Neural progenitor cell (in vitro differentiated cells): ENCODE results near the gene MVB12B. TPM values are rescaled to one million over a fixed set of nuclear protein-coding genes. Genes with fewer than 3 reads are reported as not detected.

Source experiments
- DNase-seq: peaks from one replicate; pipeline ENCODE4 v3.0.0-alpha.2; 2016; ENCODE audit warnings: low spot score
- H2AFZ ChIP-seq: fragments of 200-600 bp; sonication (generic); replicated peaks from 2 replicates; pipeline ENCODE4 v1.6.1; 2016; ENCODE audit warnings: antibody characterized with exemption
- H3F3A ChIP-seq: fragments of 200-600 bp; sonication (generic); 2 replicates; pipeline ENCODE4 v1.6.1; 2016; ENCODE audit warnings: antibody characterized with exemption, low read depth
- H3K27ac ChIP-seq: fragments of 200-600 bp; sonication (generic); 2 replicates; pipeline ENCODE4 v1.5.1; 2016; ENCODE audit warnings: mild to moderate bottlenecking
- H3K27me3 ChIP-seq: fragments of 200-600 bp; sonication (generic); 2 replicates; pipeline ENCODE4 v1.6.1; 2016; ENCODE audit warnings: mild to moderate bottlenecking, moderate library complexity
- H3K36me3 ChIP-seq: fragments of 200-600 bp; sonication (generic); 2 replicates; pipeline ENCODE4 v1.5.1; 2016
- H3K4me1 ChIP-seq: fragments of 200-600 bp; sonication (generic); 2 replicates; pipeline ENCODE4 v1.6.1; 2016; ENCODE audit warnings: mixed run types
- H3K4me2 ChIP-seq: fragments of 200-600 bp; sonication (generic); 2 replicates; pipeline ENCODE4 v1.6.1; 2016
- H3K4me3 ChIP-seq: fragments of 200-600 bp; sonication (generic); 2 replicates; pipeline ENCODE4 v1.5.1; 2016
- H3K79me2 ChIP-seq: fragments of 200-600 bp; sonication (generic); 2 replicates; pipeline ENCODE4 v1.6.1; 2016; ENCODE audit warnings: low read depth
- H3K9ac ChIP-seq: fragments of 200-600 bp; sonication (generic); 2 replicates; pipeline ENCODE4 v1.6.1; 2016
- H3K9me3 ChIP-seq: fragments of 200-600 bp; sonication (generic); 2 replicates; pipeline ENCODE4 v1.5.1; 2016; ENCODE audit warnings: low read depth
- H4K20me1 ChIP-seq: fragments of 200-600 bp; sonication (generic); 2 replicates; pipeline ENCODE4 v1.6.1; 2016; ENCODE audit warnings: low read depth
- H3K27ac Mint-ChIP-seq: 3 replicates; pipeline ENCODE4 v1.8.0; 2021; ENCODE audit warnings: mixed read lengths
- H3K27me3 Mint-ChIP-seq: 2 replicates; pipeline ENCODE4 v1.8.0; 2022; ENCODE audit warnings: low read depth, mild to moderate bottlenecking, inconsistent platforms, moderate library complexity, mixed read lengths; ENCODE audit not compliant: insufficient read depth
- H3K36me3 Mint-ChIP-seq: 3 replicates; pipeline ENCODE4 v1.8.0; 2021; ENCODE audit warnings: mixed read lengths
- H3K4me1 Mint-ChIP-seq: 3 replicates; pipeline ENCODE4 v1.8.0; 2021; ENCODE audit warnings: mixed read lengths
- H3K4me3 Mint-ChIP-seq: 3 replicates; pipeline ENCODE4 v1.8.0; 2021; ENCODE audit warnings: mild to moderate bottlenecking, moderate library complexity, mixed read lengths
- H3K9me3 Mint-ChIP-seq: 3 replicates; pipeline ENCODE4 v1.8.0; 2020; ENCODE audit warnings: mixed read lengths
- CTCF ChIP-seq: fragments of 200-600 bp; sonication (generic); IDR thresholded peaks from 2 replicates; pipeline ENCODE4 v1.5.1; 2017; ENCODE audit warnings: antibody characterized with exemption, mild to moderate bottlenecking
- EZH2 ChIP-seq: fragments of 200-600 bp; sonication (generic); IDR thresholded peaks from 2 replicates; pipeline ENCODE4 v1.6.1; 2017; ENCODE audit warnings: antibody characterized with exemption, mild to moderate bottlenecking, moderate library complexity
- EZH2phosphoT487 ChIP-seq: fragments of 200-600 bp; sonication (generic); IDR thresholded peaks from 2 replicates; pipeline ENCODE4 v1.6.1; 2017; ENCODE audit warnings: antibody characterized with exemption
- total RNA-seq: library from RNA; depleted of rRNA; stranded (reverse); fragments of >200 nt; gene quantifications from 2 replicates; pipeline ENCODE4 v1.2.3, GENCODE V29; 2015; ENCODE audit warnings: low replicate concordance

The MVB12B gene
- total RNA-seq, 1 donor from 2014 or later, result 16.1 TPM

GRCh38 chr9:126388964-126389708 is 62.5 kb downstream of the MVB12B start:
- Histone ChIP-seq H4K20me1 (peaks cover 4% of the 10 kb centered on the region), H3K36me3 (no peaks in the 10 kb centered on the region), H3K27ac (no peak overlapping the region), H3K79me2 (no peaks in the 10 kb centered on the region), H3K4me1 (no peaks in the 10 kb centered on the region), H3K4me3 (no peak overlapping the region), H2AFZ (no peak overlapping the region), H3K9ac (no peak overlapping the region), H3K9me3 (no peaks in the 10 kb centered on the region), H3K27me3 (no peaks in the 10 kb centered on the region), H3K4me2 (no peak overlapping the region), H3F3A (no peaks in the 10 kb centered on the region)
- DNase-seq, result no peak
- peaks cover 39% of the 10 kb centered on the region for H3K36me3 Mint-ChIP-seq
- H3K27me3 Mint-ChIP-seq, result no peaks in the 10 kb centered on the region
- H3K27ac Mint-ChIP-seq, result no peak overlapping the region
- no peak overlapping the region for H3K4me3 Mint-ChIP-seq
- no peaks in the 10 kb centered on the region for H3K9me3 Mint-ChIP-seq
- TF ChIP-seq EZH2phosphoT487, result no peak
- TF ChIP-seq EZH2, result no peak
- no peak for TF ChIP-seq CTCF
- peaks cover 10% of the 10 kb centered on the region for H3K4me1 Mint-ChIP-seq

- no peaks in the 10 kb centered on the region for H3K4me1 ChIP-seq
- peaks cover 42% of the 10 kb centered on the region for H3K36me3 Mint-ChIP-seq
- H3K27ac ChIP-seq, result no peak overlapping the region
These were observed 63.4 kb downstream of the MVB12B start for GRCh38 chr9:126389992-126390391.

GRCh38 chr9:126390923-126391322 is 64.3 kb downstream of the MVB12B start:
- peaks cover 4% of the 10 kb centered on the region for H4K20me1 ChIP-seq
- no peaks in the 10 kb centered on the region for H3K4me1 ChIP-seq
- no peak overlapping the region for H3K4me3 ChIP-seq
- no peaks in the 10 kb centered on the region for H3K9me3 ChIP-seq
- H3K27ac ChIP-seq, result no peak overlapping the region
- DNase-seq, result no peak
- TF ChIP-seq CTCF (no peak), EZH2phosphoT487 (no peak), EZH2 (no peak)
- peaks cover 39% of the 10 kb centered on the region for H3K36me3 Mint-ChIP-seq
- no peak overlapping the region for H3K27ac Mint-ChIP-seq
- H3F3A ChIP-seq, result no peaks in the 10 kb centered on the region
- H3K9me3 Mint-ChIP-seq, result no peaks in the 10 kb centered on the region
- H3K27me3 Mint-ChIP-seq, result no peaks in the 10 kb centered on the region
- H3K27me3 ChIP-seq, result no peaks in the 10 kb centered on the region
- no peak overlapping the region for H2AFZ ChIP-seq
- H3K9ac ChIP-seq, result no peak overlapping the region
- no peaks in the 10 kb centered on the region for H3K79me2 ChIP-seq
- peaks cover 4% of the 10 kb centered on the region for H3K36me3 ChIP-seq
- H3K4me2 ChIP-seq, result no peak overlapping the region
- H3K4me3 Mint-ChIP-seq, result no peak overlapping the region
- H3K4me1 Mint-ChIP-seq, result peaks cover 10% of the 10 kb centered on the region

More at GRCh38 chr9:126389992-126390391, 63.4 kb downstream of the MVB12B start:
- no peak for DNase-seq
- peaks cover 4% of the 10 kb centered on the region for H4K20me1 ChIP-seq
- no peak overlapping the region for H3K4me3 Mint-ChIP-seq
- no peaks in the 10 kb centered on the region for H3K9me3 Mint-ChIP-seq
- no peak overlapping the region for H3K4me2 ChIP-seq
- H3K27me3 Mint-ChIP-seq, result no peaks in the 10 kb centered on the region
- H2AFZ ChIP-seq, result no peak overlapping the region
- H3K9ac ChIP-seq, result no peak overlapping the region
- H3K36me3 ChIP-seq, result no peaks in the 10 kb centered on the region
- no peaks in the 10 kb centered on the region for H3K27me3 ChIP-seq
- H3K4me1 Mint-ChIP-seq, result peaks cover 10% of the 10 kb centered on the region
- H3K79me2 ChIP-seq, result no peaks in the 10 kb centered on the region
- no peak for TF ChIP-seq EZH2
- TF ChIP-seq EZH2phosphoT487, result no peak
- no peak for TF ChIP-seq CTCF
- H3F3A ChIP-seq, result no peaks in the 10 kb centered on the region
- no peak overlapping the region for H3K4me3 ChIP-seq
- no peak overlapping the region for H3K27ac Mint-ChIP-seq
- no peaks in the 10 kb centered on the region for H3K9me3 ChIP-seq
